Measurements from ENCODE around the gene TP73.
A peak's percentile ranks its signal among the peaks of the same experiment; 100 is the strongest.
"Not testable (repeated sequence)": the region's sequence is repeated elsewhere in the genome, so short reads cannot be mapped to it uniquely, and the experiment has no call there.

Gene TP73

DNA sequence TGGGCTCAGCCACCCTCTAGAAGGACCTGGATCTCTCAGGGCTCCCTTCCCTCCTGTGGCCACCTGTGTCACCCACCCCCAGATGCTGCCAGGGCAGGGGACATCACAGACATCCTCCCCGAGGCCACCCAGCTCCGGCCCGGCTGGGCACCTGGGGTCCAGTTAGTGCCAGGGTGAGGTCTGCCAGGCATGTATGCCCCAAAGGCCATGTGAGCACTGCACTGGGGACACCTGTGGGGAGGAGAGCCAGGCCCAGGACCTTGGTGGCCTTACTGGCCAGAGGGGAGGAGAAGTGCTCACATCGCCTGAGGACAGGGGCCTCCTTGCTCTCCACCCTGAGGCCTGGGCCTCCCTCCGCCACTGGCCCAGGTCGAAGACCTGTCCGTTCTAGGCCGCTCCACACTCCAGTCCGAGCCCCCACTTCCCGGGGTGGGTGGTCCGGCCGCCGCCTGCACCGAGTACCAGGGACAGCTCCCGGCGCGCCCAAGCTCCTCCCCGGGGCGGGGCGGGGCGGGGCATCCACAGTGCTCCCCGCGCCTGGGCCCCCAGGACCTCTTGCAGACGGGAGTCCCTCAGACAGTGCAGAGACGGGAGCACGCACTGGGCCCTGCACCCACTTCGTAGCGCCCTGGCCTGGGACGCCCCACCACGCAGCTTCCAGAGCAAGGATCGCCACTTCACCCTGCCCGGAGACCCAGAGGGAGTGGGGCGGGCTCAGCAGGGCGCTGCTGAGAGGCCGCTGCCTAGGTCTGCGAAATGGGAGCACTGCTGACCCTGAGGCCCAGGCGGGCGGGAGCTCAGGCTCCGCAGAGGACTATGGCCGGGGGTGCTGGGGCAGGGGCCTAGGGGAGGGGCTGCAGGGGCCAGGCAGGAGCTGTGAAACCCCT, 65.6 kb downstream of the TP73 start:
- TF ChIP-seq, protein P1, sequence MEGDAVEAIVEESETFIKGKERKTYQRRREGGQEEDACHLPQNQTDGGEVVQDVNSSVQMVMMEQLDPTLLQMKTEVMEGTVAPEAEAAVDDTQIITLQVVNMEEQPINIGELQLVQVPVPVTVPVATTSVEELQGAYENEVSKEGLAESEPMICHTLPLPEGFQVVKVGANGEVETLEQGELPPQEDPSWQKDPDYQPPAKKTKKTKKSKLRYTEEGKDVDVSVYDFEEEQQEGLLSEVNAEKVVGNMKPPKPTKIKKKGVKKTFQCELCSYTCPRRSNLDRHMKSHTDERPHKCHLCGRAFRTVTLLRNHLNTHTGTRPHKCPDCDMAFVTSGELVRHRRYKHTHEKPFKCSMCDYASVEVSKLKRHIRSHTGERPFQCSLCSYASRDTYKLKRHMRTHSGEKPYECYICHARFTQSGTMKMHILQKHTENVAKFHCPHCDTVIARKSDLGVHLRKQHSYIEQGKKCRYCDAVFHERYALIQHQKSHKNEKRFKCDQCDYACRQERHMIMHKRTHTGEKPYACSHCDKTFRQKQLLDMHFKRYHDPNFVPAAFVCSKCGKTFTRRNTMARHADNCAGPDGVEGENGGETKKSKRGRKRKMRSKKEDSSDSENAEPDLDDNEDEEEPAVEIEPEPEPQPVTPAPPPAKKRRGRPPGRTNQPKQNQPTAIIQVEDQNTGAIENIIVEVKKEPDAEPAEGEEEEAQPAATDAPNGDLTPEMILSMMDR (conservative IDR thresholded peaks at IDR 0.05; ENCODE audit: low read depth, low read length) = no peak
- no peak overlapping the region for H3K4me3 ChIP-seq (ENCODE audit: low read length)
- no peak for DNase-seq (ENCODE audit: low read depth)

DNA sequence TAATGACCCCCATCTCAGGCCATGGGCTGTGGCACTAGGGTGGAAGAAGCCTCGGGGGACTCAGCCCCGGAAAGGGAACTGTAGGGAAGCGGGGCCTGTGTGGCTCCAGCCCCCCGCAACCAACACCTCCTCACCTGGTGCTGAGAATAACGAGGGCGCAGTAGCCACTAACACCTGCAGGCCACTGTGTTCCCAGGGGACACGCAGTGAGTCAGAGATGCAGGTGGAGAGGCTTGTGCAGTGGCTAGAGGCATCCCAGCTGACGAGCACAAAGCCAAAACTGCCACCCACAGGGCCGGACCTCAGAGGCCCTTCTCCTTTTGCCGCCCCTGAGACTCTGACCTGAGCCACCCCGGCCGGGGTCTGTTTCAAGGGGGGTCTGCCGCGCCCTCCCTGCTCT, 66.4 kb downstream of the TP73 start:
- TF ChIP-seq, protein P1 (conservative IDR thresholded peaks at IDR 0.05; ENCODE audit: low read depth, low read length) = no peak
- no peak for DNase-seq (ENCODE audit: low read depth)

DNA sequence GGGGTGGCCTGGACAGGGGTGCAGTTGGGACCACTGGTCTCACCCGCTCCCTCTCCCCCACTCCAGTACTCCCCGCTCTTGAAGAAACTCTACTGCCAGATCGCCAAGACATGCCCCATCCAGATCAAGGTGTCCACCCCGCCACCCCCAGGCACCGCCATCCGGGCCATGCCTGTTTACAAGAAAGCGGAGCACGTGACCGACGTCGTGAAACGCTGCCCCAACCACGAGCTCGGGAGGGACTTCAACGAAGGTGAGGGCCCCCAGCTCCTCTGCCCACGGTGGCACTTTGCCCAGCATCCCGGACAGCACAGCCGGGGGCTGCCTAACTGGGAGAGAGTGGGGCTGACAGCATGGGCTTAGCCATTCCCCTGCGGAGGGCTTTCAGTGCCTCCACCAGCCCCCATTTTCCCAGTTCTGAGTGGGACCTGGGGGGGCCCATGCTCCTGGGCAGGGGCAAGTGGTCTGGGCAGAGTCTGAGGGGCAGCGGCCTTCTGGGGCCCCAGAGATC, 69.7 kb downstream of the TP73 start:
- TF ChIP-seq, protein P1 (conservative IDR thresholded peaks at IDR 0.05; ENCODE audit: low read depth, low read length) = no peak
- H3K4me3 ChIP-seq (ENCODE audit: low read length) = no peak overlapping the region

More for the DNA sequence above, 66.4 kb downstream of the TP73 start:
- no peak overlapping the region for H3K4me3 ChIP-seq (ENCODE audit: low read length)

DNA sequence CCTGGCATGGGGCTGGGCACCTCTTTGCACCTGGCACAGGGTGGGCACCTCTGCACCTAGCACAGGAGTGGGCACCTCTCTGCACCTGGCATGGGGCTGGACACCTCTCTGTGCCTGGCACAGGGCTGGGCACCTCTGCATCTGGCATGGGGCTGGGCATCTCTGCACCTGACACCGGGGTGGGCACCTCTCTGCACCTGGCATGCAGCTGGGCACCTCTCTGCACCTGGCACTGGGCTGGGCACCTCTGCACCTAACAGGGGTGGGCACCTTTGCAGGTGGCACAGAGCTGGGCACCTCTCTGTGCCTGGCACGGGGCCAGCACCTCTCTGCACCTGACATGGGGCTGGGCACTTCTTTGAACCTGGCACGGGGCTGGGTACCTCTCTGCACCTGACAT, 70.5 kb downstream of the TP73 start:
- TF ChIP-seq, protein P1 (conservative IDR thresholded peaks at IDR 0.05; ENCODE audit: low read depth, low read length) = no peak
- DNase-seq (ENCODE audit: low read depth) = no peak

More for the DNA sequence above, 69.7 kb downstream of the TP73 start:
- DNase-seq (ENCODE audit: low read depth) = no peak

DNA sequence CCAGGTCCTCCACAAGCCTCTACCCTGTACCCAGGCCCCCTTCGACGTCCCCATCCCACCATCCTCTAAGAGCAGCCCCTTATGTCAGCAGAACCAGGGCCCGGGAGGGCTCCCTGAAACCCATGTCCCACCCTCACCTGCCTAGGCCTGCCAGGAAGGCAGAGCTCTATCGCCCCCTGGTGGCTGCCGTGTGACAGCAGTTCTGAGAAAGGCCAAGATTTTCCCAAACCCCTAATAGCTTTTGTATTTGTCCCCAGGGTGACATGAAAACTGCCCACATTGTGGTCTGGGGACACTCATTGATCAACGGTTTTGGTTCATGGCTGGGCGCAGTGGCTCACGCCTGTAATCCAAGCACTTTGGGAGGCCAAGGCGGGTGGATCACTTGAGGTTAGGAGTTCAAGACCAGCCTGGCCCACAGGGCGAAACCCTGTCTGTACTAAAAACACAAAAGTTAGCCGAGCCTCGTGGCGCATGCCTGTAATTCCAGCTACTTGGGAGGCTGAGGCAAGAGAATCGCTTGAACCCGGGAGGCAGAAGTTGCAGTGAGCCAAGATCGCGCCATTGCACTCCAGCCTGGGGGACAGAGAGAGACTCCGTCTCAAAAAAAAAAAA, 72.2 kb downstream of the TP73 start:
- H3K4me3 ChIP-seq (ENCODE audit: low read length) = not testable (repeated sequence)
- TF ChIP-seq, protein P1 (conservative IDR thresholded peaks at IDR 0.05; ENCODE audit: low read depth, low read length) = peak; percentile 98
- peak; percentile 3 for DNase-seq (ENCODE audit: low read depth)

More for the DNA sequence above, 70.5 kb downstream of the TP73 start:
- H3K4me3 ChIP-seq (ENCODE audit: low read length) = no peak overlapping the region

DNA sequence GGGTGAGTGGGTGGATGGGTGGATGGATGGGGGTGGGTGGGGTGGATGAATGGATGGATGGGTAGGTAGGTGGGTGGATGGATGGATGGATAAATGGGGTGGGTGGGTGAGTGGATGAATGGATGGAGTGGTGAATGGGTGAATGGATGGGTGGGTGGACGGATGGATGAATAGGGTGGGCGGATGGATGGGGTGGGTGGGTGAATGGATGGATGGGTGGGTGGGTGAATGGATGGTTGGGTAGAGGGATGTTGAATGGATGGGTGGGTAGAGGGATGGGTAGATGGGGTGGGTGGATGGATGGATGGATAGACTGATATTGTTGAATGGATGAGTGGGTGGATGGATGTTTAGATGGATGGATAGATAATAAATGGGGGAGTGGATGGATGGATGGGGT, 73.0 kb downstream of the TP73 start:
- TF ChIP-seq, protein P1 (conservative IDR thresholded peaks at IDR 0.05; ENCODE audit: low read depth, low read length) = no peak
- no peak overlapping the region for H3K4me3 ChIP-seq (ENCODE audit: low read length)
- DNase-seq (ENCODE audit: low read depth) = no peak

All from retinal pigment epithelial cell (primary cell).